ENCODE measurements around the gene ADGRD1.
"Not testable (repeated sequence)": the region's sequence is repeated elsewhere in the genome, so short reads cannot be mapped to it uniquely, and the experiment has no call there.

Gene ADGRD1

GRCh38 chr12:131116468-131117117 is 162.9 kb downstream of the ADGRD1 start:
- DNase-seq (ENCODE audit: low read depth) = peak; percentile 35
- TF ChIP-seq MAX (IDR thresholded peaks at IDR 0.05; ENCODE audit: low read depth, low read length) (no peak), POLR2A (IDR thresholded peaks at IDR 0.05; ENCODE audit: extremely low read depth, insufficient read length) (no peak), CTCF (IDR thresholded peaks at IDR 0.05; ENCODE audit: low read depth, low read length) (peak; percentile 69), MYC (IDR thresholded peaks at IDR 0.05; ENCODE audit: low read depth, low read length) (no peak)
- no peak overlapping the region for H3K4me3 ChIP-seq (ENCODE audit: low read depth, low read length)

- no peak overlapping the region for H3K4me3 ChIP-seq (ENCODE audit: low read depth, low read length)
- no peak for TF ChIP-seq MAX (IDR thresholded peaks at IDR 0.05; ENCODE audit: low read depth, low read length)
- TF ChIP-seq POLR2A (IDR thresholded peaks at IDR 0.05; ENCODE audit: extremely low read depth, insufficient read length) = no peak
- no peak for TF ChIP-seq MYC (IDR thresholded peaks at IDR 0.05; ENCODE audit: low read depth, low read length)
- no peak for TF ChIP-seq CTCF (IDR thresholded peaks at IDR 0.05; ENCODE audit: low read depth, low read length)
- no peak for DNase-seq (ENCODE audit: low read depth)
These were observed 163.9 kb downstream of the ADGRD1 start for GRCh38 chr12:131117438-131118245.

GRCh38 chr12:131118371-131118770 is 164.7 kb downstream of the ADGRD1 start:
- H3K4me3 ChIP-seq (ENCODE audit: low read depth, low read length) = no peak overlapping the region
- DNase-seq (ENCODE audit: low read depth) = no peak
- TF ChIP-seq MAX (IDR thresholded peaks at IDR 0.05; ENCODE audit: low read depth, low read length) = no peak
- no peak for TF ChIP-seq MYC (IDR thresholded peaks at IDR 0.05; ENCODE audit: low read depth, low read length)
- TF ChIP-seq CTCF (IDR thresholded peaks at IDR 0.05; ENCODE audit: low read depth, low read length) = no peak
- no peak for TF ChIP-seq POLR2A (IDR thresholded peaks at IDR 0.05; ENCODE audit: extremely low read depth, insufficient read length)

GRCh38 chr12:131119345-131119744 is 165.6 kb downstream of the ADGRD1 start:
- not testable (repeated sequence) for H3K4me3 ChIP-seq (ENCODE audit: low read depth, low read length); DNase-seq (ENCODE audit: low read depth)

GRCh38 chr12:131119936-131120335 is 166.2 kb downstream of the ADGRD1 start:
- no peak for DNase-seq (ENCODE audit: low read depth)
- no peak overlapping the region for H3K4me3 ChIP-seq (ENCODE audit: low read depth, low read length)
- TF ChIP-seq MYC (IDR thresholded peaks at IDR 0.05; ENCODE audit: low read depth, low read length) (no peak), POLR2A (IDR thresholded peaks at IDR 0.05; ENCODE audit: extremely low read depth, insufficient read length) (no peak), CTCF (IDR thresholded peaks at IDR 0.05; ENCODE audit: low read depth, low read length) (no peak)

GRCh38 chr12:131120831-131121271 is 167.1 kb downstream of the ADGRD1 start:
- DNase-seq (ENCODE audit: low read depth) = no peak
- no peak for TF ChIP-seq MAX (IDR thresholded peaks at IDR 0.05; ENCODE audit: low read depth, low read length)
- TF ChIP-seq CTCF (IDR thresholded peaks at IDR 0.05; ENCODE audit: low read depth, low read length) = no peak
- no peak for TF ChIP-seq MYC (IDR thresholded peaks at IDR 0.05; ENCODE audit: low read depth, low read length)
- no peak for TF ChIP-seq POLR2A (IDR thresholded peaks at IDR 0.05; ENCODE audit: extremely low read depth, insufficient read length)
- H3K4me3 ChIP-seq (ENCODE audit: low read depth, low read length) = no peak overlapping the region

Measured in NB4 (cell line).